GM12873 (cell line): ENCODE results near the gene NMD3.

Experiments used
- CTCF ChIP-seq: IDR thresholded peaks from 2 replicates; pipeline ENCODE4 v1.5.1; 2012; ENCODE audit warnings: low read depth, mild to moderate bottlenecking, moderate library complexity, low read length, control low read depth; ENCODE audit not compliant: insufficient read depth; ENCODE audit errors: missing control alignments

The NMD3 gene

GRCh38 chr3:161220850-161221753 is at the start of gene NMD3:
Gene NMD3 (plus strand): TSS chr3:161221311. CDS start chr3:161222014, 703 bp downstream.
- TF ChIP-seq CTCF, result no peak

- TF ChIP-seq CTCF, result peak; percentile 10
Measured at GRCh38 chr3:161171639-161172552, 49.2 kb upstream of the NMD3 start.

- TF ChIP-seq CTCF, result no peak
Measured at GRCh38 chr3:161175506-161175905, 45.6 kb upstream of the NMD3 start.

- TF ChIP-seq CTCF, result no peak
Measured at GRCh38 chr3:161177991-161178390, 43.1 kb upstream of the NMD3 start.

GRCh38 chr3:161187046-161187445 is 34.1 kb upstream of the NMD3 start:
- no peak for TF ChIP-seq CTCF

- no peak for TF ChIP-seq CTCF
Measured at GRCh38 chr3:161197855-161198850, 23.0 kb upstream of the NMD3 start.
